Measurements from ENCODE around the gene DERA.

DNA sequence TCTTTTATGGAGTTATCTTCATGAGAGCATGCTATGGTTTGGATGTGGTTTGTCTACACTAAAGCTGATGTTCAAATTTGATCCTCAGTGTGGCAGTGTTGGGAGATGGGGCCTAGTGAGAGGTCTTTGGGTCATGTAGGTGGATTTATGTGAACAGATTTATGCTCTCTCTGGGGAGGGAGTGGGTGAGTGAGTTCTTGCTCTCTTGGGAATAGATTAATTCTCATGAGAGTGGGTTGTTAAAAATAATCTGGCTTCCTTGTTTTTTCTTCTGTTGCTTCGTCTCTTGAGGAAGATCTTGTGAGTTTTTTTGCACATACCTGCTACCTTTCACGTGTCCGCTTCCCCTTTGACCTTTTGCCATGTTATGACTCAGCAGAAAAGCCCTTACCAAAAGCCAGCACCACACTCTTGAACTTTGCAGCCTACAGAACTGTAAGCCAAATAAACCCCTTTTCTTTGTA is 20.5 kb downstream of the DERA start:
- TF ChIP-seq, protein P1, sequence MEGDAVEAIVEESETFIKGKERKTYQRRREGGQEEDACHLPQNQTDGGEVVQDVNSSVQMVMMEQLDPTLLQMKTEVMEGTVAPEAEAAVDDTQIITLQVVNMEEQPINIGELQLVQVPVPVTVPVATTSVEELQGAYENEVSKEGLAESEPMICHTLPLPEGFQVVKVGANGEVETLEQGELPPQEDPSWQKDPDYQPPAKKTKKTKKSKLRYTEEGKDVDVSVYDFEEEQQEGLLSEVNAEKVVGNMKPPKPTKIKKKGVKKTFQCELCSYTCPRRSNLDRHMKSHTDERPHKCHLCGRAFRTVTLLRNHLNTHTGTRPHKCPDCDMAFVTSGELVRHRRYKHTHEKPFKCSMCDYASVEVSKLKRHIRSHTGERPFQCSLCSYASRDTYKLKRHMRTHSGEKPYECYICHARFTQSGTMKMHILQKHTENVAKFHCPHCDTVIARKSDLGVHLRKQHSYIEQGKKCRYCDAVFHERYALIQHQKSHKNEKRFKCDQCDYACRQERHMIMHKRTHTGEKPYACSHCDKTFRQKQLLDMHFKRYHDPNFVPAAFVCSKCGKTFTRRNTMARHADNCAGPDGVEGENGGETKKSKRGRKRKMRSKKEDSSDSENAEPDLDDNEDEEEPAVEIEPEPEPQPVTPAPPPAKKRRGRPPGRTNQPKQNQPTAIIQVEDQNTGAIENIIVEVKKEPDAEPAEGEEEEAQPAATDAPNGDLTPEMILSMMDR (IDR thresholded peaks at IDR 0.05; ENCODE audit: low read length): no peak
- TF ChIP-seq EZH2phosphoT487 (IDR thresholded peaks at IDR 0.05; ENCODE audit: low read length): no peak
- TF ChIP-seq EZH2 (optimal IDR thresholded peaks at IDR 0.05; ENCODE audit: low read depth, low read length): no peak

Data from MM.1S (cell line).